ENCODE results near the gene SSUH2. TPM values are rescaled to one million over a fixed set of nuclear protein-coding genes. Genes with fewer than 3 reads are reported as not detected.
A peak's percentile ranks its signal among the peaks of the same experiment; 100 is the strongest.

SSUH2 gene
- total RNA-seq, 1 donor from 2014 or later, result not detected

GRCh38 chr3:8579943-8580342 lies 64.7 kb downstream of the SSUH2 start:
- Histone ChIP-seq H3K4me3 (no peak overlapping the region), H3K27me3 (no peaks in the 10 kb centered on the region), H3K36me3 (peaks cover 4% of the 10 kb centered on the region), H3K9me3 (no peaks in the 10 kb centered on the region), H3K4me1 (peaks cover 10% of the 10 kb centered on the region), H3K27ac (no peak overlapping the region)
- ATAC-seq (no peak), DNase-seq (no peak)
- no peak for TF ChIP-seq CTCF (IDR thresholded peaks at IDR 0.05)
- intact Hi-C loops (cut with DNase I), result no loop called here

- Histone ChIP-seq H3K9me3 (no peaks in the 10 kb centered on the region), H3K4me1 (peaks cover 14% of the 10 kb centered on the region), H3K27me3 (no peaks in the 10 kb centered on the region), H3K27ac (no peak overlapping the region), H3K36me3 (peaks cover 4% of the 10 kb centered on the region), H3K4me3 (no peak overlapping the region)
- intact Hi-C loops (cut with DNase I), result no loop called here
- TF ChIP-seq CTCF (IDR thresholded peaks at IDR 0.05), result no peak
- ATAC-seq, result no peak
- DNase-seq, result no peak
These were observed 65.5 kb downstream of the SSUH2 start for GRCh38 chr3:8579096-8579495.

- Histone ChIP-seq H3K27ac (no peak overlapping the region), H3K4me1 (peaks cover 23% of the 10 kb centered on the region), H3K4me3 (no peak overlapping the region), H3K36me3 (peaks cover 4% of the 10 kb centered on the region), H3K9me3 (no peaks in the 10 kb centered on the region), H3K27me3 (no peaks in the 10 kb centered on the region)
- no peak for TF ChIP-seq CTCF (IDR thresholded peaks at IDR 0.05)
- intact Hi-C loops (cut with DNase I), result no loop called here
- no peak for ATAC-seq
- no peak for DNase-seq
These were observed 66.3 kb downstream of the SSUH2 start for GRCh38 chr3:8578282-8578681.

- Histone ChIP-seq H3K27me3 (no peaks in the 10 kb centered on the region), H3K4me3 (no peak overlapping the region), H3K9me3 (no peaks in the 10 kb centered on the region), H3K4me1 (peaks cover 34% of the 10 kb centered on the region), H3K27ac (peak overlapping the region; percentile 11), H3K36me3 (peaks cover 4% of the 10 kb centered on the region)
- no peak for DNase-seq
- intact Hi-C loops (cut with DNase I), result no loop called here
- peak; percentile 19 for ATAC-seq
- no peak for TF ChIP-seq CTCF (IDR thresholded peaks at IDR 0.05)
These were observed 67.6 kb downstream of the SSUH2 start for GRCh38 chr3:8576841-8577571.

- H3K9me3 ChIP-seq, result no peaks in the 10 kb centered on the region
- TF ChIP-seq CTCF (IDR thresholded peaks at IDR 0.05), result no peak
- no peak for DNase-seq
- peaks cover 4% of the 10 kb centered on the region for H3K36me3 ChIP-seq
- H3K27me3 ChIP-seq, result no peaks in the 10 kb centered on the region
- no peak for ATAC-seq
- no peak overlapping the region for H3K4me3 ChIP-seq
- intact Hi-C loops (cut with DNase I), result no loop called here
- H3K27ac ChIP-seq, result peak overlapping the region; percentile 11
- H3K4me1 ChIP-seq, result peaks cover 38% of the 10 kb centered on the region
These were observed 68.2 kb downstream of the SSUH2 start for GRCh38 chr3:8576436-8576835.
